LNCaP clone FGC (cell line): ENCODE results near the gene MAPKAP1.

ENCODE experiments used
- DNase-seq: peaks from one replicate; pipeline ENCODE4 v3.0.0-alpha.2; 2011; ENCODE audit warnings: low read depth
- H3K4me3 ChIP-seq: 2 replicates; pipeline ENCODE4 v1.5.1; 2011; ENCODE audit warnings: mild to moderate bottlenecking, low read depth, low read length, control low read depth
- TF ChIP-seq, protein P1 (sequence below): IDR thresholded peaks from 2 replicates; pipeline ENCODE4 v1.5.1; 2012; ENCODE audit warnings: mild to moderate bottlenecking; ENCODE audit not compliant: control insufficient read depth, insufficient read depth; ENCODE audit errors: extremely low read depth

MAPKAP1 gene

GRCh38 chr9:125527471-125528002 is 179.5 kb downstream of the MAPKAP1 start:
- no peak for DNase-seq
- no peak overlapping the region for H3K4me3 ChIP-seq
- TF ChIP-seq, protein P1, sequence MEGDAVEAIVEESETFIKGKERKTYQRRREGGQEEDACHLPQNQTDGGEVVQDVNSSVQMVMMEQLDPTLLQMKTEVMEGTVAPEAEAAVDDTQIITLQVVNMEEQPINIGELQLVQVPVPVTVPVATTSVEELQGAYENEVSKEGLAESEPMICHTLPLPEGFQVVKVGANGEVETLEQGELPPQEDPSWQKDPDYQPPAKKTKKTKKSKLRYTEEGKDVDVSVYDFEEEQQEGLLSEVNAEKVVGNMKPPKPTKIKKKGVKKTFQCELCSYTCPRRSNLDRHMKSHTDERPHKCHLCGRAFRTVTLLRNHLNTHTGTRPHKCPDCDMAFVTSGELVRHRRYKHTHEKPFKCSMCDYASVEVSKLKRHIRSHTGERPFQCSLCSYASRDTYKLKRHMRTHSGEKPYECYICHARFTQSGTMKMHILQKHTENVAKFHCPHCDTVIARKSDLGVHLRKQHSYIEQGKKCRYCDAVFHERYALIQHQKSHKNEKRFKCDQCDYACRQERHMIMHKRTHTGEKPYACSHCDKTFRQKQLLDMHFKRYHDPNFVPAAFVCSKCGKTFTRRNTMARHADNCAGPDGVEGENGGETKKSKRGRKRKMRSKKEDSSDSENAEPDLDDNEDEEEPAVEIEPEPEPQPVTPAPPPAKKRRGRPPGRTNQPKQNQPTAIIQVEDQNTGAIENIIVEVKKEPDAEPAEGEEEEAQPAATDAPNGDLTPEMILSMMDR = no peak

GRCh38 chr9:125525921-125526631 is 180.9 kb downstream of the MAPKAP1 start:
- TF ChIP-seq, protein P1 = no peak
- no peak overlapping the region for H3K4me3 ChIP-seq
- no peak for DNase-seq

- no peak for DNase-seq
- TF ChIP-seq, protein P1 = no peak
- no peak overlapping the region for H3K4me3 ChIP-seq
Observed at GRCh38 chr9:125524583-125525355, 182.2 kb downstream of the MAPKAP1 start.

- no peak for DNase-seq
- no peak overlapping the region for H3K4me3 ChIP-seq
- TF ChIP-seq, protein P1 = no peak
Observed at GRCh38 chr9:125523681-125524080, 183.3 kb downstream of the MAPKAP1 start.

- no peak overlapping the region for H3K4me3 ChIP-seq
- no peak for DNase-seq
- TF ChIP-seq, protein P1 = no peak
Observed at GRCh38 chr9:125522328-125522725, 184.7 kb downstream of the MAPKAP1 start.

DNA sequence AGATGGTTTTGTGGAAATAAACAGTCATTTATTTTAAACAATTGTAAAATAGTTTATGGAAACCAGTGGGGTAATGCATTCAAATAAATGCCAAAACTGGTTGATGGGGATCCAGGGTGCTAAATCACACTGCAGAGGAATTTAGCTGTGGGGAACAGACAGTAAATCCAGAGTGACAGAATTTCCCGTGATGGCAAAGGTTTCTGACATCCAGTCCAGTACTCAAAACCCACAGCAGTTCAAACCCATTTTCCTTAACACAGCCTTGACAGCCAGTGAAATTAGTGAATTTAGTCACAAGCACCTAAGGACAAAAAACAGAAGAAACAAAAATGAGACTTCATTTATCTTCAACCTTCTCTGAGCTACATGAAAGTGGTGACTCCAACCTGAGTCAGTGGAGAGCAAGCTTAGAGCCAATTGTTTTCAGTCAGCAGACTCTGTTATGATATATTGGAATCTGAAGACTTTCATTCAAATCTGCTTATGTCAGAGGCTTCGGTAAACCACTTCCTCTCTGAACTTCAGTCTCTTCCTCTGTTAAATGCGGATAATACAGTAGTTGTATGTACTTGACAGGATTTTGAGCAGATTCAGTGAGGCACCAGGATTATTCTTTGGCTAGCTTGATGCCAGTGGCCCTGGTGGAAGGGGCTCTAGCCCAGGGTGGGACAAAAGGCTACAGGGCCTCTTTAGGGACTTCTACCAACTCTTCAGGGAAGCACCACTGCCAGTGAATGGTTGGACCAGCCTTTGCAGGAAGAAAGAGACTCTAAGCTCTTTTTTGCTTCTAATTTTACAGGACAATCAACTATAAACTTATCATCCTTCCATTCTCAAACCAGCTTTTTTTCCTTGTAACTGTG is 185.3 kb downstream of the MAPKAP1 start:
- no peak for DNase-seq
- H3K4me3 ChIP-seq = no peak overlapping the region
- TF ChIP-seq, protein P1 = no peak
